ENCODE results near the gene MT1HL1. TPM values are rescaled to one million over a fixed set of nuclear protein-coding genes. Genes with fewer than 3 reads are reported as not detected.

MT1HL1 gene
- polyA plus RNA-seq, 3 donors = not detected

DNA sequence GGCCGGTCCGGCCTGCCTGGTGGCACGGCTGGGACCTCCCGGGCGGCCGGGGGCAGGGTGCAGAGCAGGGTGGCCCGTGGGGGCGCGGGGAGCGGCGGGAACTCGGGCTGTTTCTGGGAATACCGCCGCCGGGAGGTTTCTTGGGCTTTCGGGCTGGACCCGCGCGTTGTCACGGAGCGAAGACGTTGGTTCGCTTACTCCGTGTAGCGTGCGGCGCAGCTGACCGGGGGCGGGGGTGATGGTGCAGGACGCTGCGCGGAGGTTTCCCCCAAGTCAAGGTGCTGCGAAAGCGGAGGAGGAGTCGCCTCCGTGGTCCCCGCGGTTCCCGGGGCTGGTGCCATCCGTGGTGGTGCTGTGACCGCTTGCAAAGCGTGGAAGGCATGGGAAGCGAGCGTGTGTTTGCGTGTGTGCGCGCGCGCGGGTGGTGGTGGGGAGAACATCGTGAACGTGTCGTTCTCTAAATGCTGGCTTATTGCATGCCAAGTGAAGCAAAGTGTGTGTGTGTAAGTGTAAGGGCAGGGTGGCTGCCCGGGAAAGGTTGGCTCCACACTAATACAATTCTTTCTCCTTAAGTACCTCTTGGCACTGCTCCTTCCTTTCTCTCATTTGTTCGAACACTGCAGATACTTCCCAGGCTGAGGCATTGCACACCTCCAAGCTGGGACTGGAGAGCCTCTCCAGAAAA, 38.8 kb upstream of the MT1HL1 start:
- H3K27ac Mint-ChIP-seq = no peak overlapping the region
- Histone ChIP-seq H3K4me2 (replicated peaks; ENCODE audit: extremely low read depth, low read length, poor library complexity, severe bottlenecking) (no peak overlapping the region), H3K27ac (ENCODE audit: low read depth in 1 of 2, low read length in 2 of 2) (no peak overlapping the region), H3K36me3 (replicated peaks in 1 of 2; ENCODE audit: control insufficient read depth in 1 of 2, insufficient read depth in 2 of 2, low read length in 2 of 2) (no peaks in the 10 kb centered on the region), H3K27me3 (ENCODE audit: control insufficient read depth in 2 of 2, insufficient read depth in 2 of 2, low read length in 2 of 2) (peaks cover 49 to 59% of the 10 kb centered on the region in 2 donors), H3K4me1 (ENCODE audit: control insufficient read depth in 1 of 2, insufficient read depth in 2 of 2, low read length in 2 of 2) (no peaks in the 10 kb centered on the region), H3K79me2 (ENCODE audit: insufficient read depth, low read length) (no peaks in the 10 kb centered on the region), H3K9me3 (replicated peaks in 1 of 2; ENCODE audit: control insufficient read depth in 1 of 2, insufficient read depth in 1 of 2, low read length in 2 of 2) (peaks cover 0 to 8% of the 10 kb centered on the region in 2 donors), H3K9ac (ENCODE audit: insufficient read depth, low read length, poor library complexity, severe bottlenecking) (no peak overlapping the region), H3K4me3 (replicated peaks in 1 of 3; ENCODE audit: low read depth in 2 of 3, low read length in 3 of 3) (no peak overlapping the region), H2AFZ (ENCODE audit: insufficient read depth, low read depth, low read length, poor library complexity, severe bottlenecking) (no peak overlapping the region), H4K20me1 (ENCODE audit: insufficient read depth, low read length) (no peaks in the 10 kb centered on the region)
- peak overlapping the region in 1 of 2 donors; percentile 65 for H3K4me3 Mint-ChIP-seq
- DNase-seq = no peak
- no peaks in the 10 kb centered on the region for H3K36me3 Mint-ChIP-seq
- peaks cover 0 to 6% (median 3%) of the 10 kb centered on the region in 7 donors for H3K9me3 Mint-ChIP-seq
- TF ChIP-seq, protein P1, sequence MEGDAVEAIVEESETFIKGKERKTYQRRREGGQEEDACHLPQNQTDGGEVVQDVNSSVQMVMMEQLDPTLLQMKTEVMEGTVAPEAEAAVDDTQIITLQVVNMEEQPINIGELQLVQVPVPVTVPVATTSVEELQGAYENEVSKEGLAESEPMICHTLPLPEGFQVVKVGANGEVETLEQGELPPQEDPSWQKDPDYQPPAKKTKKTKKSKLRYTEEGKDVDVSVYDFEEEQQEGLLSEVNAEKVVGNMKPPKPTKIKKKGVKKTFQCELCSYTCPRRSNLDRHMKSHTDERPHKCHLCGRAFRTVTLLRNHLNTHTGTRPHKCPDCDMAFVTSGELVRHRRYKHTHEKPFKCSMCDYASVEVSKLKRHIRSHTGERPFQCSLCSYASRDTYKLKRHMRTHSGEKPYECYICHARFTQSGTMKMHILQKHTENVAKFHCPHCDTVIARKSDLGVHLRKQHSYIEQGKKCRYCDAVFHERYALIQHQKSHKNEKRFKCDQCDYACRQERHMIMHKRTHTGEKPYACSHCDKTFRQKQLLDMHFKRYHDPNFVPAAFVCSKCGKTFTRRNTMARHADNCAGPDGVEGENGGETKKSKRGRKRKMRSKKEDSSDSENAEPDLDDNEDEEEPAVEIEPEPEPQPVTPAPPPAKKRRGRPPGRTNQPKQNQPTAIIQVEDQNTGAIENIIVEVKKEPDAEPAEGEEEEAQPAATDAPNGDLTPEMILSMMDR (IDR thresholded peaks at IDR 0.05) = no peak
- intact Hi-C loops (cut with micrococcal nuclease) = no loop called here
- H3K27me3 Mint-ChIP-seq (ENCODE audit: low read depth in 3 of 3) = peaks cover 42 to 56% (median 54%) of the 10 kb centered on the region in 3 donors
- H3K4me1 Mint-ChIP-seq = no peaks in the 10 kb centered on the region
- 3% methylated on average over 43 of the region's 55 CpGs for WGBS (ENCODE audit: insufficient coverage)

DNA sequence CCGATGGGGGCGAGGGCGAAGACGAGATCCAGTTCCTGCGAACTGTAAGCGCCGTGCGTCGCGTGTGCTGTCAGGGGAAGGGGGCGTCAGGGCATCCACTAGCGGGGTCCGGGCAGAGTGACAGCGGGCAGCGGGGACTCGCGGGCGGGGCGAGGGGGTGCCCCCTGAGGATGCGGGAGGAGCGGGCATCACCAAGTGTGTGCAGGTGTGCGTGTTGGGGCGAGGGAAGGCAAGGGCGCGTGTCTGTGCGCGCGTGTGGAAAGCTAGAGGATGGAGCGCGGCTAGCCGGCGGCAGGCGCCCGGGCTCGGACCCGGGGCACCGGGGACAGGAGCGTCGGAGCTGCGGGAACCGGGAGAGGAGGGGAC, 38.3 kb upstream of the MT1HL1 start:
- Histone ChIP-seq H3K9ac (ENCODE audit: insufficient read depth, low read length, poor library complexity, severe bottlenecking) (no peak overlapping the region), H3K4me2 (replicated peaks; ENCODE audit: extremely low read depth, low read length, poor library complexity, severe bottlenecking) (no peak overlapping the region), H2AFZ (ENCODE audit: insufficient read depth, low read depth, low read length, poor library complexity, severe bottlenecking) (no peak overlapping the region), H4K20me1 (ENCODE audit: insufficient read depth, low read length) (no peaks in the 10 kb centered on the region), H3K27ac (ENCODE audit: low read depth in 1 of 2, low read length in 2 of 2) (no peak overlapping the region), H3K4me3 (replicated peaks in 1 of 3; ENCODE audit: low read depth in 2 of 3, low read length in 3 of 3) (no peak overlapping the region), H3K9me3 (replicated peaks in 1 of 2; ENCODE audit: control insufficient read depth in 1 of 2, insufficient read depth in 1 of 2, low read length in 2 of 2) (peaks cover 0 to 8% of the 10 kb centered on the region in 2 donors), H3K79me2 (ENCODE audit: insufficient read depth, low read length) (no peaks in the 10 kb centered on the region), H3K27me3 (ENCODE audit: control insufficient read depth in 2 of 2, insufficient read depth in 2 of 2, low read length in 2 of 2) (peaks cover 49 to 59% of the 10 kb centered on the region in 2 donors), H3K4me1 (ENCODE audit: control insufficient read depth in 1 of 2, insufficient read depth in 2 of 2, low read length in 2 of 2) (no peaks in the 10 kb centered on the region), H3K36me3 (replicated peaks in 1 of 2; ENCODE audit: control insufficient read depth in 1 of 2, insufficient read depth in 2 of 2, low read length in 2 of 2) (no peaks in the 10 kb centered on the region)
- Mint-ChIP-seq H3K36me3 (no peaks in the 10 kb centered on the region), H3K9me3 (peaks cover 0 to 6% (median 3%) of the 10 kb centered on the region in 7 donors), H3K27me3 (ENCODE audit: low read depth in 3 of 3) (peaks cover 42 to 56% (median 54%) of the 10 kb centered on the region in 3 donors), H3K27ac (no peak overlapping the region), H3K4me1 (no peaks in the 10 kb centered on the region), H3K4me3 (peak overlapping the region in 1 of 2 donors; percentile 65)
- TF ChIP-seq, protein P1 (IDR thresholded peaks at IDR 0.05) = no peak
- intact Hi-C loops (cut with micrococcal nuclease) = no loop called here
- WGBS (ENCODE audit: insufficient coverage) = 1% methylated on average over 41 of the region's 41 CpGs
- no peak for DNase-seq

Data from CD14-positive monocyte (primary cell).